ENCODE measurements around the gene GP5. TPM values are rescaled to one million over a fixed set of nuclear protein-coding genes. Genes with fewer than 3 reads are reported as not detected.

The GP5 gene
- total RNA-seq, 1 experiment from 2014 or later = 0.21 TPM

- no peak for DNase-seq
- intact Hi-C loops (cut with micrococcal nuclease; ENCODE audit: unreplicated experiment) = no loop called here
- BruUV-seq (replicated peaks) = no TSS peak
- TF ChIP-seq, protein P1, sequence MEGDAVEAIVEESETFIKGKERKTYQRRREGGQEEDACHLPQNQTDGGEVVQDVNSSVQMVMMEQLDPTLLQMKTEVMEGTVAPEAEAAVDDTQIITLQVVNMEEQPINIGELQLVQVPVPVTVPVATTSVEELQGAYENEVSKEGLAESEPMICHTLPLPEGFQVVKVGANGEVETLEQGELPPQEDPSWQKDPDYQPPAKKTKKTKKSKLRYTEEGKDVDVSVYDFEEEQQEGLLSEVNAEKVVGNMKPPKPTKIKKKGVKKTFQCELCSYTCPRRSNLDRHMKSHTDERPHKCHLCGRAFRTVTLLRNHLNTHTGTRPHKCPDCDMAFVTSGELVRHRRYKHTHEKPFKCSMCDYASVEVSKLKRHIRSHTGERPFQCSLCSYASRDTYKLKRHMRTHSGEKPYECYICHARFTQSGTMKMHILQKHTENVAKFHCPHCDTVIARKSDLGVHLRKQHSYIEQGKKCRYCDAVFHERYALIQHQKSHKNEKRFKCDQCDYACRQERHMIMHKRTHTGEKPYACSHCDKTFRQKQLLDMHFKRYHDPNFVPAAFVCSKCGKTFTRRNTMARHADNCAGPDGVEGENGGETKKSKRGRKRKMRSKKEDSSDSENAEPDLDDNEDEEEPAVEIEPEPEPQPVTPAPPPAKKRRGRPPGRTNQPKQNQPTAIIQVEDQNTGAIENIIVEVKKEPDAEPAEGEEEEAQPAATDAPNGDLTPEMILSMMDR (IDR thresholded peaks at IDR 0.05; ENCODE audit: unreplicated experiment) = no peak
- peaks cover 100% of the 10 kb centered on the region for H3K27me3 Mint-ChIP-seq (ENCODE audit: unreplicated experiment)
- no peaks in the 10 kb centered on the region for H3K36me3 Mint-ChIP-seq (ENCODE audit: insufficient read depth, unreplicated experiment)
- H3K27ac Mint-ChIP-seq (ENCODE audit: unreplicated experiment) = no peak overlapping the region
- H3K9me3 Mint-ChIP-seq (ENCODE audit: low read depth, unreplicated experiment) = no peaks in the 10 kb centered on the region
- H3K4me1 Mint-ChIP-seq (ENCODE audit: low read depth, unreplicated experiment) = no peaks in the 10 kb centered on the region
- no peak overlapping the region for H3K4me3 Mint-ChIP-seq (ENCODE audit: low read depth, unreplicated experiment)
- CTCF ChIA-PET = no interaction called here
Observed at GRCh38 chr3:194379651-194380050, 19.4 kb downstream of the GP5 start.

- H3K4me1 Mint-ChIP-seq (ENCODE audit: low read depth, unreplicated experiment) = no peaks in the 10 kb centered on the region
- no peak for DNase-seq
- no peak overlapping the region for H3K27ac Mint-ChIP-seq (ENCODE audit: unreplicated experiment)
- no TSS peak for BruUV-seq (replicated peaks)
- no peaks in the 10 kb centered on the region for H3K9me3 Mint-ChIP-seq (ENCODE audit: low read depth, unreplicated experiment)
- peaks cover 100% of the 10 kb centered on the region for H3K27me3 Mint-ChIP-seq (ENCODE audit: unreplicated experiment)
- TF ChIP-seq, protein P1 (IDR thresholded peaks at IDR 0.05; ENCODE audit: unreplicated experiment) = no peak
- intact Hi-C loops (cut with micrococcal nuclease; ENCODE audit: unreplicated experiment) = no loop called here
- no peaks in the 10 kb centered on the region for H3K36me3 Mint-ChIP-seq (ENCODE audit: insufficient read depth, unreplicated experiment)
- no peak overlapping the region for H3K4me3 Mint-ChIP-seq (ENCODE audit: low read depth, unreplicated experiment)
- CTCF ChIA-PET = no interaction called here
Observed at GRCh38 chr3:194379231-194379630, 19.8 kb downstream of the GP5 start.

GRCh38 chr3:194377708-194378107, 21.4 kb downstream of the GP5 start:
- DNase-seq = no peak
- Mint-ChIP-seq H3K4me3 (ENCODE audit: low read depth, unreplicated experiment) (no peak overlapping the region), H3K36me3 (ENCODE audit: insufficient read depth, unreplicated experiment) (no peaks in the 10 kb centered on the region), H3K4me1 (ENCODE audit: low read depth, unreplicated experiment) (no peaks in the 10 kb centered on the region), H3K9me3 (ENCODE audit: low read depth, unreplicated experiment) (no peaks in the 10 kb centered on the region), H3K27ac (ENCODE audit: unreplicated experiment) (no peak overlapping the region), H3K27me3 (ENCODE audit: unreplicated experiment) (peaks cover 99% of the 10 kb centered on the region)
- BruUV-seq (replicated peaks) = no TSS peak
- TF ChIP-seq, protein P1 (IDR thresholded peaks at IDR 0.05; ENCODE audit: unreplicated experiment) = no peak
- intact Hi-C loops (cut with micrococcal nuclease; ENCODE audit: unreplicated experiment) = no loop called here
- CTCF ChIA-PET = interaction anchor here (0.9 kb wide), 1 partner anchor 10 kb away, joined by 3 read pairs; no protein-coding TSS in a partner anchor

DNA sequence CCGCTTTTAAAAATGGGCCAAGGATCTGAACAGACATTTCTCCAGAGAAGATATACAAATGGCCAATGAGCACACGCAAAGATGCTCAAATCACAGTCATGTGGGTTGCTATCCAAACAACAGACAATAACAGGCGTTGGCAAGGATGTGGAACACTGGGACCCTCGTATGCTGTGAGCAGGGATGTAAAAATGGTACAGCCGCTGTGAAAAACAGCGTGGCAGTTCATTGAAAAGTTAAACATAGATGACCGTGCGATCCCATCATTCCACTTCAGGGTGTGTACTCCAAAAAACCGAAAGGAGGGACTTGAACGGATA, 22.9 kb downstream of the GP5 start:
- CTCF ChIA-PET = no interaction called here
- no peak for DNase-seq
- TF ChIP-seq, protein P1 (IDR thresholded peaks at IDR 0.05; ENCODE audit: unreplicated experiment) = no peak
- no peaks in the 10 kb centered on the region for H3K4me1 Mint-ChIP-seq (ENCODE audit: low read depth, unreplicated experiment)
- no peaks in the 10 kb centered on the region for H3K9me3 Mint-ChIP-seq (ENCODE audit: low read depth, unreplicated experiment)
- no peak overlapping the region for H3K4me3 Mint-ChIP-seq (ENCODE audit: low read depth, unreplicated experiment)
- BruUV-seq (replicated peaks) = no TSS peak
- intact Hi-C loops (cut with micrococcal nuclease; ENCODE audit: unreplicated experiment) = no loop called here
- no peaks in the 10 kb centered on the region for H3K36me3 Mint-ChIP-seq (ENCODE audit: insufficient read depth, unreplicated experiment)
- peaks cover 97% of the 10 kb centered on the region for H3K27me3 Mint-ChIP-seq (ENCODE audit: unreplicated experiment)
- no peak overlapping the region for H3K27ac Mint-ChIP-seq (ENCODE audit: unreplicated experiment)

Data from Calu3 (cell line).